ENCODE measurements around the gene ZC3H11A. TPM values are rescaled to one million over a fixed set of nuclear protein-coding genes. Genes with fewer than 3 reads are reported as not detected.
"Not testable (repeated sequence)": the region's sequence is repeated elsewhere in the genome, so short reads cannot be mapped to it uniquely, and the experiment has no call there.

The ZC3H11A gene
- total RNA-seq, 2 donors from 2014 or later = 65.6 to 66.9 TPM

GRCh38 chr1:203818399-203818798, 23.0 kb downstream of the ZC3H11A start:
- WGBS, 2 donors = 90 to 93% methylated on average over 6 of the region's 6 CpGs

GRCh38 chr1:203823306-203823705, 27.9 kb downstream of the ZC3H11A start:
- Histone ChIP-seq H3K4me3 (no peak overlapping the region), H3K36me3 (replicated peaks in 1 of 2; ENCODE audit: insufficient read depth in 1 of 2, low read depth in 2 of 2) (peaks cover 9 to 27% of the 10 kb centered on the region in 2 donors)
- intact Hi-C loops (cut with DNase I) = no loop called here

More at GRCh38 chr1:203818399-203818798, 23.0 kb downstream of the ZC3H11A start:
- DNase-seq = no peak
- no peak overlapping the region for H3K27ac ChIP-seq
- TF ChIP-seq CTCF (IDR thresholded peaks at IDR 0.05) = no peak
- no peak for TF ChIP-seq POLR2A (IDR thresholded peaks at IDR 0.05)
- no peaks in the 10 kb centered on the region for H3K4me1 ChIP-seq
- peaks cover 12 to 34% of the 10 kb centered on the region in 2 donors for H3K36me3 ChIP-seq (replicated peaks in 1 of 2; ENCODE audit: insufficient read depth in 1 of 2, low read depth in 2 of 2)
- no peaks in the 10 kb centered on the region for H3K9me3 ChIP-seq
- H3K27me3 ChIP-seq = no peaks in the 10 kb centered on the region
- intact Hi-C loops (cut with DNase I) = no loop called here
- no peak for ATAC-seq
- H3K4me3 ChIP-seq = no peak overlapping the region

GRCh38 chr1:203826175-203826574, 30.8 kb downstream of the ZC3H11A start:
- H3K36me3 ChIP-seq (replicated peaks in 1 of 2; ENCODE audit: insufficient read depth in 1 of 2, low read depth in 2 of 2) = peaks cover 0 to 17% of the 10 kb centered on the region in 2 donors
- DNase-seq (no peak), ATAC-seq (no peak)
- intact Hi-C loops (cut with DNase I) = no loop called here
- TF ChIP-seq POLR2A (IDR thresholded peaks at IDR 0.05) = no peak
- TF ChIP-seq CTCF (IDR thresholded peaks at IDR 0.05) = no peak
- H3K27ac ChIP-seq = no peak overlapping the region
- no peaks in the 10 kb centered on the region for H3K27me3 ChIP-seq
- 76 to 92% methylated on average over 2 of the region's 2 CpGs for WGBS, 2 donors
- no peaks in the 10 kb centered on the region for H3K9me3 ChIP-seq
- no peak overlapping the region for H3K4me3 ChIP-seq
- no peaks in the 10 kb centered on the region for H3K4me1 ChIP-seq

More at GRCh38 chr1:203823306-203823705, 27.9 kb downstream of the ZC3H11A start:
- no peaks in the 10 kb centered on the region for H3K9me3 ChIP-seq
- no peak for DNase-seq
- H3K27ac ChIP-seq = no peak overlapping the region
- no peaks in the 10 kb centered on the region for H3K27me3 ChIP-seq
- H3K4me1 ChIP-seq = no peaks in the 10 kb centered on the region
- ATAC-seq = no peak
- TF ChIP-seq POLR2A (IDR thresholded peaks at IDR 0.05) (no peak), CTCF (IDR thresholded peaks at IDR 0.05) (no peak)
- 56 to 89% methylated on average over 1 of the region's 1 CpG for WGBS, 2 donors

- no peak for ATAC-seq
- 87 to 93% methylated on average over 5 of the region's 5 CpGs for WGBS, 2 donors
- no peak overlapping the region for H3K27ac ChIP-seq
- no peak for TF ChIP-seq CTCF (IDR thresholded peaks at IDR 0.05)
- TF ChIP-seq POLR2A (IDR thresholded peaks at IDR 0.05) = no peak
- H3K4me1 ChIP-seq = no peaks in the 10 kb centered on the region
- no peak overlapping the region for H3K4me3 ChIP-seq
- DNase-seq = no peak
- no peaks in the 10 kb centered on the region for H3K9me3 ChIP-seq
- peaks cover 0 to 16% of the 10 kb centered on the region in 2 donors for H3K36me3 ChIP-seq (replicated peaks in 1 of 2; ENCODE audit: insufficient read depth in 1 of 2, low read depth in 2 of 2)
- intact Hi-C loops (cut with DNase I) = no loop called here
- H3K27me3 ChIP-seq = no peaks in the 10 kb centered on the region
Measured at GRCh38 chr1:203828002-203828401, 32.6 kb downstream of the ZC3H11A start.

- intact Hi-C loops (cut with DNase I) = no loop called here
- Histone ChIP-seq H3K4me1 (no peaks in the 10 kb centered on the region), H3K4me3 (no peak overlapping the region), H3K36me3 (replicated peaks in 1 of 2; ENCODE audit: insufficient read depth in 1 of 2, low read depth in 2 of 2) (peaks cover 0 to 13% of the 10 kb centered on the region in 2 donors), H3K9me3 (no peaks in the 10 kb centered on the region), H3K27ac (peak overlapping the region in 1 of 4 donors; percentile 43), H3K27me3 (no peaks in the 10 kb centered on the region)
- ATAC-seq (no peak), DNase-seq (no peak)
- no peak for TF ChIP-seq POLR2A (IDR thresholded peaks at IDR 0.05)
- TF ChIP-seq CTCF (IDR thresholded peaks at IDR 0.05) = no peak
- 14 to 17% methylated on average over 1 of the region's 1 CpG for WGBS, 2 donors
Measured at GRCh38 chr1:203828503-203828902, 33.1 kb downstream of the ZC3H11A start.

GRCh38 chr1:203829247-203829646, 33.8 kb downstream of the ZC3H11A start:
- WGBS, 2 donors = 80 to 94% methylated on average over 5 of the region's 5 CpGs
- H3K4me1 ChIP-seq; intact Hi-C loops (cut with DNase I); DNase-seq; ATAC-seq; H3K9me3 ChIP-seq; H3K27me3 ChIP-seq; H3K4me3 ChIP-seq: not testable (repeated sequence)
- Histone ChIP-seq H3K27ac (peak overlapping the region in 1 of 4 donors; percentile 43), H3K36me3 (replicated peaks in 1 of 2; ENCODE audit: insufficient read depth in 1 of 2, low read depth in 2 of 2) (peaks cover 0 to 16% of the 10 kb centered on the region in 2 donors)
